Measurements from ENCODE around the gene GPANK1.
"Not testable (repeated sequence)": the region's sequence is repeated elsewhere in the genome, so short reads cannot be mapped to it uniquely, and the experiment has no call there.

GPANK1 gene

GRCh38 chr6:31664790-31665500 lies at the start of gene GPANK1:
Gene GPANK1 (minus strand): TSS chr6:31664997. CDS start chr6:31664478, 519 bp downstream.
- Mint-ChIP-seq H3K4me3 (peak within 1 kb of the TSS; percentile 94), H3K36me3 (ENCODE audit: low read depth) (peaks cover 86% of the 10 kb centered on the region), H3K9me3 (no peaks in the 10 kb centered on the region), H3K4me1 (ENCODE audit: low read depth) (peaks cover 74% of the 10 kb centered on the region), H3K27ac (peak within 1 kb of the TSS; percentile 95), H3K27me3 (no peaks in the 10 kb centered on the region)
- intact Hi-C loops (cut with micrococcal nuclease), result loop anchor here (5.0 kb wide), 4 partner anchors 43 to 157 kb away; partner anchors contain the start of genes CLIC1, DDX39B and PRRC2A

DNA sequence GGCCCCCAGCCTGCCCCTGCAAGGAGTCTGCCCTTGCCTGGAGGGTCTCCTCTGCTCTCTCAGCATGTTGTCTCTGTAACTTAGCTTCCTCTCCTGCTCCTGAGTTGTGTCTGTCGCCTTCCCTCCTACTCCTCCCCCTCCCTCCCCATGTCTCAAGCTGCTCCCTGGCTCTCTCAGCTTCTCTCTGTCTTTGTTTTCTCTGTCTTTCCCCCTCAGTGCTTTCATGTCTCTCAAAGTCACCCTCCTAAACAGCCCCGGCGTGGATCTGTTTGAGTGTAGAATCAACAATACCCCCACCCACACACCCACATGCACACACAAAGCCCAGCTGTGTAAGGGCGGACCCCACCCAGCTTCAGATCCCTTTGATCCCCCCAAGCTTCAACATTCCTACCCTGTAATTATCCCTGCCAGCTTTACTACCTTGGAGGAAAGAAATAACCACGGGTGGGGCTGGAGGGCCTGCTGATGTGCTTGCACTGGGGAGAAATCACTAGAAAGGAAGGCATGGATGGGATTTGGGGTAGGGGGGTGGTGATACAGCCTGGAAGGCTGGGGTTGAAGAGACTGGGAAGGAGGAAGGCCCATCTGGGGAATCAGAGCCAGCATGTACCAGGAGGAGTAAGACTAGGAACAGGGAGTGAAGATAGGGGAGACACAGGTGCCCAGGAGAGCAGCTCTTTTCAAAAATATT lies 49.3 kb upstream of the GPANK1 start:
- no peaks in the 10 kb centered on the region for H3K9me3 Mint-ChIP-seq
- no peaks in the 10 kb centered on the region for H3K27me3 Mint-ChIP-seq
- H3K27ac Mint-ChIP-seq, result peak overlapping the region; percentile 43
- intact Hi-C loops (cut with micrococcal nuclease), result no loop called here
- H3K4me1 Mint-ChIP-seq (ENCODE audit: low read depth), result peaks cover 34% of the 10 kb centered on the region
- no peaks in the 10 kb centered on the region for H3K36me3 Mint-ChIP-seq (ENCODE audit: low read depth)
- H3K4me3 Mint-ChIP-seq, result no peak overlapping the region

DNA sequence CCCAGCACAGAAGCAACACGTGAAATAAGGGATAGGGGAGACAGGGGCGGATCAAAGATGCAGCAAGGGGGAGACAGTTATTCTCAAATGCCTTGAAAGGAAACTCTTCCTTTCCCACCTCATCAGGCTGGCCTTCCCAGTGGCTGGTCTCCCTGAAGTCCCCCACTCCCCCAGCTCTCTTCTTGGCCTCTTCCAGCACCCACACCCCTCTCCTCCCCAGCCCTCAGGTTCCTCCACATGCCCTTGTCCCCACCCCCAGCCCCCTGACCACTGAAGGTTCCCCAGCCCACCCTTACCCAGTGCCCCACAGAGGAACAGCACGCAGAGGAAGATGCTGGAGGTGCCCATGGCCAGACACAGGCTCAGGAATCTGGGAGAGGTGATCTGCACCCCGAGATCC lies 48.7 kb upstream of the GPANK1 start:
- no peaks in the 10 kb centered on the region for H3K9me3 Mint-ChIP-seq
- peaks cover 34% of the 10 kb centered on the region for H3K4me1 Mint-ChIP-seq (ENCODE audit: low read depth)
- H3K27ac Mint-ChIP-seq, result peak overlapping the region; percentile 43
- no peak overlapping the region for H3K4me3 Mint-ChIP-seq
- intact Hi-C loops (cut with micrococcal nuclease), result no loop called here
- H3K27me3 Mint-ChIP-seq, result no peaks in the 10 kb centered on the region
- H3K36me3 Mint-ChIP-seq (ENCODE audit: low read depth), result no peaks in the 10 kb centered on the region

DNA sequence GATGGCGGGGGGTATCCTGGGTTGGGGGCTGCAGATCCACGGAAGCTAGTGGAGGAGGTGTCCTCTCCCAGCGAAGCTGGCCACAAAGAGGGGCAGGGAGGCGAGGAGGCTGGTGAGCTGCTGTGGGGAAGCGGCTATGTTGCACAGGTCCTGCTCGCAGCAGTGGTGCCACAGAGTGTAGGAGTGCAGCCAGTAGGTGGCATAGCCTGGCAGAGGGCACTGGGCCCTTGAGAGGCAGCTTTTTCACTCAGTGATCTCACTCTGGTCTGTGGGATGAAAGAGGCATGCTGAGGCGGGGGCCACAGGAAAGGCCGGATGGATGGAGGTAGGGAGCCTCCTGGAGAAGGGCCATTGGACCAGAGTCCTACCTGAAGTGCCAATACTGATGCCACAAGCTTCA lies 47.5 kb upstream of the GPANK1 start:
- intact Hi-C loops (cut with micrococcal nuclease), result no loop called here
- Mint-ChIP-seq H3K9me3 (no peaks in the 10 kb centered on the region), H3K27me3 (no peaks in the 10 kb centered on the region), H3K4me3 (no peak overlapping the region), H3K27ac (peak overlapping the region; percentile 66), H3K36me3 (ENCODE audit: low read depth) (no peaks in the 10 kb centered on the region), H3K4me1 (ENCODE audit: low read depth) (peaks cover 41% of the 10 kb centered on the region)

- Mint-ChIP-seq H3K36me3 (ENCODE audit: low read depth) (no peaks in the 10 kb centered on the region), H3K27ac (peak overlapping the region; percentile 66), H3K27me3 (no peaks in the 10 kb centered on the region), H3K4me3 (peak overlapping the region; percentile 39), H3K4me1 (ENCODE audit: low read depth) (peaks cover 45% of the 10 kb centered on the region), H3K9me3 (no peaks in the 10 kb centered on the region)
- intact Hi-C loops (cut with micrococcal nuclease), result no loop called here
Measured at GRCh38 chr6:31711233-31711632, 46.4 kb upstream of the GPANK1 start.

DNA sequence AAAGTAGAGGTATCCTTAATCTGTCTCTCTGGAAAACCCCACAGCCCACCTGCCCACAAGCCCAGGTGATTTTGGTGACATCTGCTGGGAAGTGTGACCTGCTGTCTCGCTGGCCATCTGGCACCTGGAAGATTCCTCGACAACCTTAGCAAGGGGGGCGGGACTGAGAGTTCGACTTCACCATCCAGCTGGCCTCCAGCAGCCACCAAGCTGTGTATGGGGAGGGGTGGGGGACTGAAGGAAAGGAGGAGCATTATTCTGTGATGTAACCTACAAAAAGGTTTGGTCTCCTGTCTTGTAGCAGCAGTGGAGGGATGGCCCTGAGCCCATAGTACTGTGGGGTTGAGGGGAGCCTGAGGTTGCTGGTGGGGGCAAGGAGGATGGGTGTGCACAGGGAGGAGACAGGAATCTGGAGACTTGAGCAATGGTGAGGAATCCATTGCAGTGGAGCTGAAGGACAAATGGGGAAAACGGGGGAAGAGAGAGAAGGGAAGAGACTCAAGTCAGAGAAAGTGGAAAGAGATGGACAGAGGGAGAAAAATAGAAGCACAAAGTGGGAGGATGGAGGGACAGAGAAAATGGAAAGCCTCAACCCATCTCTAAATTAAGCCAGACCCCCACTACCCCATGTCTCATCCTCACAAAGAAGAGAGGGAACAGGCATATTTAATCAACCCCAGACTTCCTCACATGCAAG lies 45.9 kb upstream of the GPANK1 start:
- Mint-ChIP-seq H3K27ac (peak overlapping the region; percentile 66), H3K4me1 (ENCODE audit: low read depth) (peaks cover 45% of the 10 kb centered on the region), H3K27me3 (no peaks in the 10 kb centered on the region), H3K36me3 (ENCODE audit: low read depth) (no peaks in the 10 kb centered on the region), H3K9me3 (no peaks in the 10 kb centered on the region), H3K4me3 (peak overlapping the region; percentile 39)
- intact Hi-C loops (cut with micrococcal nuclease), result no loop called here

- intact Hi-C loops (cut with micrococcal nuclease); H3K27me3 Mint-ChIP-seq; H3K9me3 Mint-ChIP-seq: not testable (repeated sequence)
Measured at GRCh38 chr6:31709157-31709556, 44.4 kb upstream of the GPANK1 start.

DNA sequence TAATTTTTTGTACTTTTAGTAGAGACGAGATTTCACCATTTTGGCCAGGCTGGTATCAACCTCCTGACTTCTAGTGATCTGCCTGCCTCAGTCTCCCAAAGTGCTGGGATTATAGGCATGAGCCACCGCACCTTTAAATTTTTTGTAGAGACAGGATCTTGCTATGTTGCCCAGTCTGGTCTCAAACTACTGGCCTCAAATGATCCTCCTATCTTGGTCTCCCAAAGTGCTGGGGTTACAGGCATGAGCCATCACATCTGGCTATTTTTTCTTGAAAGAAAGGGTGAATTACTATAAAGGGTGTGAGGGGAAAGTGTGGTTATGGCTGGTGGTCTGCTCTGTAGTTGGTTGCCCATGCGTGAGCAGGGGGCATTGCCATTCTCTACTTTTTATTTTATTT lies 43.4 kb upstream of the GPANK1 start:
- Mint-ChIP-seq H3K9me3 (no peaks in the 10 kb centered on the region), H3K4me3 (no peak overlapping the region), H3K27ac (no peak overlapping the region), H3K4me1 (ENCODE audit: low read depth) (peaks cover 44% of the 10 kb centered on the region), H3K27me3 (no peaks in the 10 kb centered on the region), H3K36me3 (ENCODE audit: low read depth) (peaks cover 3% of the 10 kb centered on the region)
- intact Hi-C loops (cut with micrococcal nuclease), result no loop called here

More at GRCh38 chr6:31709157-31709556, 44.4 kb upstream of the GPANK1 start:
- H3K4me3 Mint-ChIP-seq; H3K27ac Mint-ChIP-seq; H3K36me3 Mint-ChIP-seq (ENCODE audit: low read depth): not testable (repeated sequence)
- peaks cover 42% of the 10 kb centered on the region for H3K4me1 Mint-ChIP-seq (ENCODE audit: low read depth)

DNA sequence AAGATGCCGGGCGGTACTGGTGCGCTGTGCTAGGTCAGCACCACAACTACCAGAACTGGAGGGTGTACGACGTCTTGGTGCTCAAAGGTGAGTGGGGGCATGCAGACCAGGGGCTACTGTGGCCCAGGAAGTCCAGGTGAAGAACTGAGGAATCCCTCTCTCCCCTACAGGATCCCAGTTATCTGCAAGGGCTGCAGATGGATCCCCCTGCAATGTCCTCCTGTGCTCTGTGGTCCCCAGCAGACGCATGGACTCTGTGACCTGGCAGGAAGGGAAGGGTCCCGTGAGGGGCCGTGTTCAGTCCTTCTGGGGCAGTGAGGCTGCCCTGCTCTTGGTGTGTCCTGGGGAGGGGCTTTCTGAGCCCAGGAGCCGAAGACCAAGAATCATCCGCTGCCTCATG lies 42.9 kb upstream of the GPANK1 start:
- H3K27ac Mint-ChIP-seq, result peak overlapping the region; percentile 26
- H3K27me3 Mint-ChIP-seq, result no peaks in the 10 kb centered on the region
- H3K36me3 Mint-ChIP-seq (ENCODE audit: low read depth), result peaks cover 8% of the 10 kb centered on the region
- no peaks in the 10 kb centered on the region for H3K9me3 Mint-ChIP-seq
- intact Hi-C loops (cut with micrococcal nuclease), result no loop called here
- peaks cover 45% of the 10 kb centered on the region for H3K4me1 Mint-ChIP-seq (ENCODE audit: low read depth)
- H3K4me3 Mint-ChIP-seq, result no peak overlapping the region

GRCh38 chr6:31706599-31706998 lies 41.8 kb upstream of the GPANK1 start, which contains the start of gene LY6G6F:
Gene LY6G6F (plus strand): TSS chr6:31706866. CDS start chr6:31706907, 41 bp downstream.
- intact Hi-C loops (cut with micrococcal nuclease), result no loop called here
- Mint-ChIP-seq H3K27ac (peak within 1 kb of the TSS; percentile 26), H3K9me3 (no peaks in the 10 kb centered on the region), H3K4me3 (no peak within 1 kb of the TSS), H3K4me1 (ENCODE audit: low read depth) (peaks cover 42% of the 10 kb centered on the region), H3K36me3 (ENCODE audit: low read depth) (peaks cover 19% of the 10 kb centered on the region), H3K27me3 (no peaks in the 10 kb centered on the region)

- Mint-ChIP-seq H3K27ac (no peak overlapping the region), H3K36me3 (ENCODE audit: low read depth) (peaks cover 26% of the 10 kb centered on the region), H3K27me3 (no peaks in the 10 kb centered on the region), H3K4me1 (ENCODE audit: low read depth) (peaks cover 42% of the 10 kb centered on the region), H3K4me3 (no peak overlapping the region), H3K9me3 (no peaks in the 10 kb centered on the region)
- intact Hi-C loops (cut with micrococcal nuclease), result no loop called here
Measured at GRCh38 chr6:31705931-31706330, 41.1 kb upstream of the GPANK1 start.

DNA sequence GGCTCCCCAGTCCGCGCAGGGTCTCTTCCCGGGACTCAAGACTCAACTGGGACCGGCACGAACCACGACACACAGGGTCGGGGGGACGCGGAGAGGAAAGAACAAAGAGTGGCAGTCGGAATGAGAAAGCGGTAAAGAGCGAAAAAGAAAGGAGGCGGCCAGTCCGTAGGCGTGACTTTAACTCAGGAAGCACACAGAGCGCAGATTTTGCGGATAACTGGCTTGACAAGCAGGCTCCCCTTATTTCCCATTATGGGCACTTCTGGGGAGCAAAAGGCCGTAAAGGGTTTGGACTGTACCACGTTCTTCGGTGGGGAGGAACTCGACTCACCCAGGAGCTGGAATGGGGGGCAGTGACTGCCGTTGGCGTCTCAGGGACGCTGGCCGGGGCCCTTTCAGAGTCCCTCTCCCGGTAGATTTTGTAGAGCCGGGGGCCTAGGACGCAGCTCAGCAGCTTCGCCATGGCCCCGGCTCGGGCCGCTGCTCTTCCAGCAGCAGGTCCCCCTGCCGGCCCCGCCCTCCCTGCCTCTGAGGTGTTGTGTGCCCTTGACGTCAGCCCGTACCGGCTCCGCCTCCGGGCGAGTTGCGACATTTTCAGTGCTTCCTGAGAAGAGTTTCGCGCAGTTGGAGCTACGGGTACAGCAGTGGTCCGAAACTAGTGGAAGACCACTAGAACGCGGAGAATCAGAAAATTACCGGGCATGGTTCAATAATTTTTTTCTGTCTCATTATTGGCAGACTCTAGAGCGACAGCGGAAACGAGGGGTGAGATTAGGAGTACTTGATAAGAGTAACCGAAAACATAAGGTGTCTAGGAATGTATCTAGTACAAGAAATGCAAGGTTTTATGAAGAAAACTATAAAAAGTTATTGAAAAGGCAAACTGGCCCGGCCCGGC lies 38.3 kb upstream of the GPANK1 start, which contains the start of gene ABHD16A:
ABHD16A (minus strand) TSS at position 506 of the 898 bp plus-strand sequence; CDS start at position 463, 43 bp downstream.
- Mint-ChIP-seq H3K27ac (peak within 1 kb of the TSS; percentile 93), H3K9me3 (no peaks in the 10 kb centered on the region), H3K36me3 (ENCODE audit: low read depth) (peaks cover 45% of the 10 kb centered on the region), H3K27me3 (no peaks in the 10 kb centered on the region), H3K4me3 (peak within 1 kb of the TSS; percentile 98), H3K4me1 (ENCODE audit: low read depth) (peaks cover 38% of the 10 kb centered on the region)
- intact Hi-C loops (cut with micrococcal nuclease), result loop anchor here (1.0 kb wide), 1 partner anchor 26 kb away; the partner anchor contains the start of gene DDAH2

- Mint-ChIP-seq H3K27me3 (no peaks in the 10 kb centered on the region), H3K36me3 (ENCODE audit: low read depth) (peaks cover 51% of the 10 kb centered on the region), H3K4me3 (peak overlapping the region; percentile 98), H3K4me1 (ENCODE audit: low read depth) (peaks cover 39% of the 10 kb centered on the region), H3K9me3 (no peaks in the 10 kb centered on the region), H3K27ac (peak overlapping the region; percentile 93)
- intact Hi-C loops (cut with micrococcal nuclease), result no loop called here
Measured at GRCh38 chr6:31702405-31702818, 37.6 kb upstream of the GPANK1 start.

All from dendritic cell treated with granulocyte-macrophage colony-stimulating factor and Interleukin-4, amounts not matched to agents 40 ng/mL and 50 ng/mL, for 4 days (primary cell).